K562 (cell line): ENCODE results near the gene KCNJ5. TPM values are rescaled to one million over a fixed set of nuclear protein-coding genes. Genes with fewer than 3 reads are reported as not detected.

ENCODE experiments used
- ATAC-seq: fragments of 200-7000 bp; cut with Tn5 transposase; 3 replicates; pipeline ENCODE4 v1.9.1; 2020; ENCODE audit warnings: moderate library complexity
- BruUV-seq: library from RNA; stranded (reverse); fragments of 400-500 nt; replicated peaks from 2 replicates; lab custom pipeline; 2021; lab: Mats Ljungman, UMichigan
- CTCF ChIA-PET: fragments of 300-600 bp; formaldehyde crosslinking; extraction: SDS; loops from one replicate; lab custom pipeline; 2021; ENCODE audit warnings: low intra/inter-chr PET ratio; lab: Yijun Ruan, JAX
- POLR2A ChIA-PET: fragments of 300-600, 350-650 bp; sonication (Branson Sonifier 250); formaldehyde crosslinking; extraction: SDS; loops from one replicate; lab custom pipeline; 2021; ENCODE audit warnings: antibody characterized with exemption, inconsistent platforms; lab: Yijun Ruan, JAX
- DNase-seq, 4 experiments: peaks; one replicate each; pipeline versions ENCODE4 v3.0.0 to v3.0.0-alpha.2; 2011 to 2018; ENCODE audit warnings: low spot score in 3 of 4, mixed read lengths in 3 of 4; ENCODE audit errors: extremely low read depth in 1 of 4
- FAIRE-seq: peaks from 2 replicates; lab custom pipeline; 2011; peaks lifted over from hg19 to GRCh38; lab: Jason Lieb, UNC
- H2AFZ ChIP-seq: 2 replicates; pipeline ENCODE4 v1.6.0; 2011; ENCODE audit warnings: low read depth, low read length, control low read depth, inconsistent platforms
- H3K27ac ChIP-seq: fragments of 200-600 bp; 3 replicates; pipeline ENCODE4 v1.8.0; 2011; ENCODE audit warnings: low read depth, mild to moderate bottlenecking, control low read depth, inconsistent platforms, low read length, moderate library complexity, mixed read lengths; ENCODE audit errors: extremely low read depth
- H3K27me3 ChIP-seq, 2 experiments: fragments of 300-600 bp in 1 of 2; 2 replicates in 1 of 2; 3 replicates in 1 of 2; pipeline versions ENCODE4 v1.6.0 to v1.8.0; 2011; ENCODE audit warnings: inconsistent platforms in 2 of 2, low read length in 2 of 2, mild to moderate bottlenecking in 1 of 2, mixed read lengths in 1 of 2, moderate library complexity in 1 of 2; ENCODE audit not compliant: control insufficient read depth in 2 of 2, insufficient read depth in 2 of 2
- H3K36me3 ChIP-seq: fragments of 300-600 bp; 3 replicates; pipeline ENCODE4 v1.8.0; 2011; ENCODE audit warnings: mild to moderate bottlenecking, low read length, inconsistent platforms; ENCODE audit not compliant: control insufficient read depth, insufficient read depth
- H3K4me1 ChIP-seq, 2 experiments: fragments of 200-600 bp in 1 of 2; replicated peaks in 1 of 2; 2 replicates in 1 of 2; 3 replicates in 1 of 2; pipeline versions ENCODE4 v1.5.1 to v1.8.0; 2011; ENCODE audit warnings: inconsistent platforms in 2 of 2, low read length in 2 of 2, mild to moderate bottlenecking in 1 of 2, mixed read lengths in 1 of 2, moderate library complexity in 1 of 2; ENCODE audit not compliant: control insufficient read depth in 2 of 2, insufficient read depth in 2 of 2
- H3K4me2 ChIP-seq: 2 replicates; pipeline ENCODE4 v1.6.1; 2011; ENCODE audit warnings: low read length, control low read depth, inconsistent platforms, mixed read lengths; ENCODE audit not compliant: insufficient read depth
- H3K4me3 ChIP-seq: fragments of 200-600 bp; sonication (generic), shearing (Covaris generic); 2 replicates; pipeline ENCODE4 v1.5.1; 2016; ENCODE audit warnings: control low read depth, inconsistent platforms
- H3K79me2 ChIP-seq: fragments of 200-600 bp; 3 replicates; pipeline ENCODE4 v1.8.0; 2011; ENCODE audit warnings: low read length, inconsistent platforms; ENCODE audit not compliant: control insufficient read depth, insufficient read depth
- H3K9ac ChIP-seq, 2 experiments: 2 replicates each; pipeline versions ENCODE4 v1.6.0 to v1.6.1; 2011; ENCODE audit warnings: low read depth in 2 of 2, low read length in 2 of 2, control low read depth in 1 of 2, inconsistent platforms in 1 of 2, mild to moderate bottlenecking in 1 of 2, mixed read lengths in 1 of 2; ENCODE audit not compliant: insufficient read depth in 1 of 2
- H3K9me1 ChIP-seq: one replicate; pipeline ENCODE4 v1.6.0; 2011; ENCODE audit warnings: inconsistent platforms, mild to moderate bottlenecking, low read length, moderate library complexity; ENCODE audit not compliant: control insufficient read depth, insufficient read depth
- H3K9me3 ChIP-seq: replicated peaks from 2 replicates; pipeline ENCODE4 v1.5.1; 2011; ENCODE audit warnings: low read depth, low read length, inconsistent platforms; ENCODE audit not compliant: control insufficient read depth, insufficient read depth
- H4K20me1 ChIP-seq: replicated peaks from 2 replicates; pipeline ENCODE4 v1.6.1; 2011; ENCODE audit warnings: low read length, inconsistent platforms, mixed read lengths; ENCODE audit not compliant: control insufficient read depth, insufficient read depth
- EP300 ChIP-seq: IDR thresholded peaks from 2 replicates; pipeline ENCODE4 v1.6.1; 2012; ENCODE audit warnings: low read length, improper control_type of control experiment
- FOXK2 ChIP-seq, 2 experiments: fragments of 450-650 bp; IDR thresholded peaks in 1 of 2; conservative IDR thresholded peaks in 1 of 2; 2 replicates each; pipeline ENCODE4 v1.6.1; 2016; ENCODE audit warnings: low read depth in 2 of 2, mild to moderate bottlenecking in 1 of 2
- HMG20A ChIP-seq: fragments of 450-650 bp; formaldehyde crosslinking; conservative IDR thresholded peaks from 2 replicates; pipeline ENCODE4 v1.4.0; 2020; ENCODE audit warnings: mild to moderate bottlenecking, mixed read lengths
- ILF3 ChIP-seq: fragments of 450-650 bp; IDR thresholded peaks from 2 replicates; pipeline ENCODE4 v1.6.1; 2018; ENCODE audit warnings: antibody characterized with exemption, mild to moderate bottlenecking, moderate library complexity, borderline replicate concordance
- SAFB ChIP-seq: fragments of 200-400 bp; formaldehyde crosslinking; IDR thresholded peaks from 2 replicates; pipeline ENCODE4 v1.6.1; 2017; ENCODE audit warnings: low read depth, low read length, borderline replicate concordance
- SMARCE1 ChIP-seq: fragments of 450-650 bp; IDR thresholded peaks from 2 replicates; pipeline ENCODE4 v1.7.1; 2016; ENCODE audit warnings: mild to moderate bottlenecking
- TARDBP ChIP-seq: fragments of 450-650 bp; IDR thresholded peaks from 2 replicates; pipeline ENCODE4 v1.6.1; 2016
- WHSC1 ChIP-seq: IDR thresholded peaks from one replicate; pipeline ENCODE4 v1.6.1; 2012; ENCODE audit warnings: low read length, control low read depth, inconsistent platforms
- ZNF584 ChIP-seq: fragments of 200-800 bp; sonication (Bioruptor generic); IDR thresholded peaks from 2 replicates; pipeline ENCODE4 v1.6.1; 2016; ENCODE audit warnings: low read depth, mild to moderate bottlenecking, missing genetic modification characterization, missing compliant biosample characterization
- ZNF76 ChIP-seq: fragments of 250-450 bp; sonication (Bioruptor Pico); IDR thresholded peaks from 2 replicates; pipeline ENCODE4 v1.4.0; 2020; ENCODE audit warnings: mild to moderate bottlenecking, moderate library complexity, borderline replicate concordance
- WGBS: fragments of 100-300 bp; shearing (Covaris generic); methylation state at CpG from one replicate; pipeline ENCODE4 v1.1.6; 2016; ENCODE audit warnings: low coverage, mixed read lengths; ENCODE audit not compliant: insufficient coverage; ENCODE audit errors: missing lambda C conversion rate; 5-methylcytosine and 5-hydroxymethylcytosine counted together
- in situ Hi-C: fragments of 300-500 bp; cut with MboI; formaldehyde crosslinking; loops from 4 replicates; pipeline ENCODE4 v1.15.0; 2018; ENCODE audit warnings: inconsistent platforms, mixed read lengths
- intact Hi-C: fragments of 100-400 bp; cut with micrococcal nuclease; formaldehyde crosslinking; loops from 2 replicates; pipeline ENCODE4 v1.14.2; 2022
- polyA plus RNA-seq, 8 experiments: library from polyadenylated mRNA; depleted of rRNA in 4 of 8; stranded (reverse) in 5 of 8; unstranded in 3 of 8; fragments of >200 nt; fragmentation: Nextera tagmentation in 2 of 8; fragmentation: Illumina TruSeq in 1 of 8; extraction: Ambion mirVana in 2 of 8; extraction: Trizol in 1 of 8; gene quantifications; 2 replicates each; pipeline versions ENCODE4 v1.2.1 to v1.2.3, GENCODE V29; 2011 to 2014; ENCODE audit warnings: inconsistent platforms in 1 of 8, missing spikeins in 1 of 8
- total RNA-seq, 7 experiments: library from RNA; depleted of rRNA in 6 of 7; stranded (reverse); fragments of >200 nt in 6 of 7; fragmentation: Illumina TruSeq in 2 of 7; extraction: Trizol in 2 of 7; gene quantifications; 2 replicates each; pipeline versions ENCODE4 v1.2.1 to v1.2.3, GENCODE V29; 2011 to 2021; ENCODE audit warnings: low replicate concordance in 1 of 7

Gene KCNJ5
- total and polyA plus RNA-seq, 9 of the 15 experiments (the other 6 are each of a cell fraction or from before 2014, with no cell fraction given) = 0.04 TPM; not detected in 8

DNA sequence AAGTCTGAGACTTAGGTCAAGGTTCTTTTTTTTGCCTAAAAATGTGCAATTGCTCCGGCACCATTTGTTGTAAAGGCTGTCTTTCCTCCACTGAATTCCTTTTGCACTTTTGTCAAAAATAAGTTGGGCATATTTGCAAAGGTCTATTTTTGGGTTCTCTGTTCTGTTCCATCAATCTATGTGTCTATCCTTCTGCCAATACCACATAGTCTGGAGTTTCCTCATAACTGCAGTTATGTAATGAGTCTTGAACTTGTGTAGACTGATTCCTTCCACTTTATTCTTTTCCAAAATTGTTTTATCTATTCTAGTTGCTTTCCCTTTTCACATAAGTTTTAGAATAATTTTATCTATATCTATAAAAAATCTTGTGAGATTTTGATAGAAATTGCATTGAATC is 6.7 kb downstream of the KCNJ5 start:
- CTCF ChIA-PET = no interaction called here
- 0% methylated on average over 1 of the region's 1 CpG for WGBS
- no peak for TF ChIP-seq ZNF76 (CRISPR knock-in tag)
- no peak for TF ChIP-seq ZNF584 (CRISPR knock-in tag)
- TF ChIP-seq EP300 = no peak
- no peak for TF ChIP-seq FOXK2 (conservative IDR thresholded peaks at IDR 0.05 in 1 of 2, IDR thresholded peaks at IDR 0.05 in 1 of 2; ENCODE audit: low read depth in 2 of 2)
- no peak for TF ChIP-seq SMARCE1
- no peak for TF ChIP-seq SAFB
- TF ChIP-seq TARDBP = no peak
- TF ChIP-seq HMG20A (CRISPR knock-in tag) = no peak
- no peak for TF ChIP-seq ILF3
- no peak for TF ChIP-seq WHSC1
- Histone ChIP-seq H4K20me1 (no peaks in the 10 kb centered on the region; the same call in 1 of the 2 replicates), H3K9ac (no peak overlapping the region), H3K79me2 (no peaks in the 10 kb centered on the region), H3K4me2 (no peak overlapping the region), H3K9me1 (no peaks in the 10 kb centered on the region), H3K4me1 (peaks cover 0 to 5% of the 10 kb centered on the region in 2 experiments; a peak in 2 of 5 replicates), H3K27ac (no peak overlapping the region), H3K9me3 (no peaks in the 10 kb centered on the region), H2AFZ (no peak overlapping the region), H3K4me3 (no peak overlapping the region), H3K27me3 (peaks cover 5 to 20% of the 10 kb centered on the region in 2 experiments; a peak in 3 of 5 replicates), H3K36me3 (no peaks in the 10 kb centered on the region)
- in situ Hi-C loops = loop anchor here (25.0 kb wide), 1 partner anchor 414 kb away; no protein-coding TSS in a partner anchor
- no TSS peak for BruUV-seq
- intact Hi-C loops = no loop called here
- FAIRE-seq (no peak), ATAC-seq (no peak), DNase-seq (no peak)
- POLR2A ChIA-PET = no interaction called here
